Progenitor cell of endocrine pancreas (in vitro differentiated cells): ENCODE results near the gene GPS1. TPM values are rescaled to one million over a fixed set of nuclear protein-coding genes. Genes with fewer than 3 reads are reported as not detected.
A peak's percentile ranks its signal among the peaks of the same experiment; 100 is the strongest.

ENCODE experiments used
- DNase-seq: peaks from one replicate; pipeline ENCODE4 v3.0.0; 2021; ENCODE audit warnings: low spot score; ENCODE audit not compliant: unreplicated experiment
- H3K27ac Mint-ChIP-seq: 2 replicates; pipeline ENCODE4 v1.8.0; 2021; ENCODE audit warnings: mild to moderate bottlenecking, moderate library complexity, mixed read lengths
- H3K27me3 Mint-ChIP-seq: 2 replicates; pipeline ENCODE4 v1.8.0; 2021; ENCODE audit warnings: mixed read lengths
- H3K36me3 Mint-ChIP-seq: 2 replicates; pipeline ENCODE4 v1.8.0; 2022; ENCODE audit warnings: mixed read lengths; ENCODE audit not compliant: insufficient read depth
- H3K4me1 Mint-ChIP-seq: 2 replicates; pipeline ENCODE4 v1.8.0; 2021; ENCODE audit warnings: low read depth, mixed read lengths
- H3K4me3 Mint-ChIP-seq: 2 replicates; pipeline ENCODE4 v1.8.0; 2021; ENCODE audit warnings: low read depth, mild to moderate bottlenecking, moderate library complexity, mixed read lengths
- H3K9me3 Mint-ChIP-seq: 2 replicates; pipeline ENCODE4 v1.8.0; 2021; ENCODE audit warnings: low read depth, mixed read lengths
- CTCF ChIP-seq: fragments of 200-600 bp; sonication (generic); IDR thresholded peaks from one replicate; pipeline ENCODE4 v1.5.0; 2021; ENCODE audit warnings: antibody characterized with exemption, mild to moderate bottlenecking; ENCODE audit not compliant: unreplicated experiment
- total RNA-seq: library from RNA; stranded (reverse); gene quantifications from 2 replicates; pipeline ENCODE4 v1.2.1, GENCODE V29; 2021

The GPS1 gene
- total RNA-seq, 1 donor from 2014 or later, result 137 TPM

- Mint-ChIP-seq H3K4me3 (peak within 1 kb of the TSS; percentile 79), H3K27me3 (no peaks in the 10 kb centered on the region), H3K4me1 (peaks cover 11% of the 10 kb centered on the region), H3K36me3 (peaks cover 6% of the 10 kb centered on the region), H3K9me3 (no peaks in the 10 kb centered on the region), H3K27ac (peak within 1 kb of the TSS; percentile 67)
- TF ChIP-seq CTCF, result no peak
- DNase-seq, result peak; percentile 47
These were observed 29.3 kb upstream of the GPS1 start, which contains the start of gene CENPX for GRCh38 chr17:82022310-82022980. Gene CENPX (minus strand): TSS chr17:82022878. CDS start chr17:82022861, 17 bp downstream.

GRCh38 chr17:82022981-82023446 is 28.7 kb upstream of the GPS1 start, which contains the start of gene LRRC45:
Gene LRRC45 (plus strand): TSS chr17:82023305. CDS start chr17:82023644, 339 bp downstream.
- TF ChIP-seq CTCF, result no peak
- Mint-ChIP-seq H3K36me3 (peaks cover 8% of the 10 kb centered on the region), H3K4me1 (peaks cover 11% of the 10 kb centered on the region), H3K9me3 (no peaks in the 10 kb centered on the region), H3K27me3 (no peaks in the 10 kb centered on the region), H3K27ac (peak within 1 kb of the TSS; percentile 67), H3K4me3 (peak within 1 kb of the TSS; percentile 79)
- DNase-seq, result peak; percentile 100

GRCh38 chr17:82023447-82024241 is 28.1 kb upstream of the GPS1 start:
- Mint-ChIP-seq H3K27me3 (no peaks in the 10 kb centered on the region), H3K27ac (peak overlapping the region; percentile 67), H3K4me1 (peaks cover 11% of the 10 kb centered on the region), H3K36me3 (peaks cover 6% of the 10 kb centered on the region), H3K4me3 (peak overlapping the region; percentile 71), H3K9me3 (no peaks in the 10 kb centered on the region)
- DNase-seq, result no peak
- TF ChIP-seq CTCF, result no peak

GRCh38 chr17:82024859-82025258 is 26.8 kb upstream of the GPS1 start:
- H3K27ac Mint-ChIP-seq, result no peak overlapping the region
- H3K36me3 Mint-ChIP-seq, result peaks cover 8% of the 10 kb centered on the region
- peaks cover 11% of the 10 kb centered on the region for H3K4me1 Mint-ChIP-seq
- no peaks in the 10 kb centered on the region for H3K27me3 Mint-ChIP-seq
- no peaks in the 10 kb centered on the region for H3K9me3 Mint-ChIP-seq
- no peak overlapping the region for H3K4me3 Mint-ChIP-seq
- DNase-seq, result no peak
- no peak for TF ChIP-seq CTCF

GRCh38 chr17:82025401-82026107 is 26.1 kb upstream of the GPS1 start:
- no peak for TF ChIP-seq CTCF
- H3K27me3 Mint-ChIP-seq, result no peaks in the 10 kb centered on the region
- no peak overlapping the region for H3K4me3 Mint-ChIP-seq
- H3K27ac Mint-ChIP-seq, result no peak overlapping the region
- no peak for DNase-seq
- peaks cover 11% of the 10 kb centered on the region for H3K4me1 Mint-ChIP-seq
- H3K36me3 Mint-ChIP-seq, result peaks cover 8% of the 10 kb centered on the region
- no peaks in the 10 kb centered on the region for H3K9me3 Mint-ChIP-seq
